Neural progenitor cell (in vitro differentiated cells): ENCODE measurements around the gene PRKD1. TPM values are rescaled to one million over a fixed set of nuclear protein-coding genes. Genes with fewer than 3 reads are reported as not detected.

Experiments used
- DNase-seq: peaks from one replicate; pipeline ENCODE4 v3.0.0-alpha.2; 2016; ENCODE audit warnings: low spot score
- H2AFZ ChIP-seq: fragments of 200-600 bp; sonication (generic); replicated peaks from 2 replicates; pipeline ENCODE4 v1.6.1; 2016; ENCODE audit warnings: antibody characterized with exemption
- H3F3A ChIP-seq: fragments of 200-600 bp; sonication (generic); 2 replicates; pipeline ENCODE4 v1.6.1; 2016; ENCODE audit warnings: antibody characterized with exemption, low read depth
- H3K27ac ChIP-seq: fragments of 200-600 bp; sonication (generic); 2 replicates; pipeline ENCODE4 v1.5.1; 2016; ENCODE audit warnings: mild to moderate bottlenecking
- H3K27me3 ChIP-seq: fragments of 200-600 bp; sonication (generic); 2 replicates; pipeline ENCODE4 v1.6.1; 2016; ENCODE audit warnings: mild to moderate bottlenecking, moderate library complexity
- H3K36me3 ChIP-seq: fragments of 200-600 bp; sonication (generic); 2 replicates; pipeline ENCODE4 v1.5.1; 2016
- H3K4me1 ChIP-seq: fragments of 200-600 bp; sonication (generic); 2 replicates; pipeline ENCODE4 v1.6.1; 2016; ENCODE audit warnings: mixed run types
- H3K4me2 ChIP-seq: fragments of 200-600 bp; sonication (generic); 2 replicates; pipeline ENCODE4 v1.6.1; 2016
- H3K4me3 ChIP-seq: fragments of 200-600 bp; sonication (generic); 2 replicates; pipeline ENCODE4 v1.5.1; 2016
- H3K79me2 ChIP-seq: fragments of 200-600 bp; sonication (generic); 2 replicates; pipeline ENCODE4 v1.6.1; 2016; ENCODE audit warnings: low read depth
- H3K9ac ChIP-seq: fragments of 200-600 bp; sonication (generic); 2 replicates; pipeline ENCODE4 v1.6.1; 2016
- H3K9me3 ChIP-seq: fragments of 200-600 bp; sonication (generic); 2 replicates; pipeline ENCODE4 v1.5.1; 2016; ENCODE audit warnings: low read depth
- H4K20me1 ChIP-seq: fragments of 200-600 bp; sonication (generic); 2 replicates; pipeline ENCODE4 v1.6.1; 2016; ENCODE audit warnings: low read depth
- H3K27ac Mint-ChIP-seq: 3 replicates; pipeline ENCODE4 v1.8.0; 2021; ENCODE audit warnings: mixed read lengths
- H3K27me3 Mint-ChIP-seq: 2 replicates; pipeline ENCODE4 v1.8.0; 2022; ENCODE audit warnings: low read depth, mild to moderate bottlenecking, inconsistent platforms, moderate library complexity, mixed read lengths; ENCODE audit not compliant: insufficient read depth
- H3K36me3 Mint-ChIP-seq: 3 replicates; pipeline ENCODE4 v1.8.0; 2021; ENCODE audit warnings: mixed read lengths
- H3K4me1 Mint-ChIP-seq: 3 replicates; pipeline ENCODE4 v1.8.0; 2021; ENCODE audit warnings: mixed read lengths
- H3K4me3 Mint-ChIP-seq: 3 replicates; pipeline ENCODE4 v1.8.0; 2021; ENCODE audit warnings: mild to moderate bottlenecking, moderate library complexity, mixed read lengths
- H3K9me3 Mint-ChIP-seq: 3 replicates; pipeline ENCODE4 v1.8.0; 2020; ENCODE audit warnings: mixed read lengths
- CTCF ChIP-seq: fragments of 200-600 bp; sonication (generic); IDR thresholded peaks from 2 replicates; pipeline ENCODE4 v1.5.1; 2017; ENCODE audit warnings: antibody characterized with exemption, mild to moderate bottlenecking
- EZH2 ChIP-seq: fragments of 200-600 bp; sonication (generic); IDR thresholded peaks from 2 replicates; pipeline ENCODE4 v1.6.1; 2017; ENCODE audit warnings: antibody characterized with exemption, mild to moderate bottlenecking, moderate library complexity
- EZH2phosphoT487 ChIP-seq: fragments of 200-600 bp; sonication (generic); IDR thresholded peaks from 2 replicates; pipeline ENCODE4 v1.6.1; 2017; ENCODE audit warnings: antibody characterized with exemption
- total RNA-seq: library from RNA; depleted of rRNA; stranded (reverse); fragments of >200 nt; gene quantifications from 2 replicates; pipeline ENCODE4 v1.2.3, GENCODE V29; 2015; ENCODE audit warnings: low replicate concordance

The PRKD1 gene
- total RNA-seq, 1 donor from 2014 or later, result 8.7 TPM

GRCh38 chr14:29798108-29798663 lies 129.5 kb downstream of the PRKD1 start:
- no peak overlapping the region for H3K9ac ChIP-seq
- H2AFZ ChIP-seq, result no peak overlapping the region
- H3K36me3 ChIP-seq, result no peaks in the 10 kb centered on the region
- no peak overlapping the region for H3K27ac Mint-ChIP-seq
- no peak for DNase-seq
- H3K27ac ChIP-seq, result no peak overlapping the region
- H3K79me2 ChIP-seq, result no peaks in the 10 kb centered on the region
- TF ChIP-seq EZH2, result no peak
- TF ChIP-seq CTCF, result no peak
- TF ChIP-seq EZH2phosphoT487, result no peak
- H3K4me3 ChIP-seq, result no peak overlapping the region
- no peaks in the 10 kb centered on the region for H3K27me3 ChIP-seq
- H3K27me3 Mint-ChIP-seq, result no peaks in the 10 kb centered on the region
- H3K4me1 Mint-ChIP-seq, result peaks cover 11% of the 10 kb centered on the region
- H3K4me1 ChIP-seq, result peaks cover 9% of the 10 kb centered on the region
- no peaks in the 10 kb centered on the region for H3K9me3 ChIP-seq
- H3F3A ChIP-seq, result no peaks in the 10 kb centered on the region
- H4K20me1 ChIP-seq, result no peaks in the 10 kb centered on the region
- H3K36me3 Mint-ChIP-seq, result no peaks in the 10 kb centered on the region
- H3K4me3 Mint-ChIP-seq, result no peak overlapping the region
- no peaks in the 10 kb centered on the region for H3K9me3 Mint-ChIP-seq
- H3K4me2 ChIP-seq, result no peak overlapping the region

- DNase-seq, result no peak
- Histone ChIP-seq H3K27ac (no peak overlapping the region), H3K79me2 (no peaks in the 10 kb centered on the region), H4K20me1 (no peaks in the 10 kb centered on the region), H3K27me3 (no peaks in the 10 kb centered on the region), H2AFZ (no peak overlapping the region), H3K4me2 (no peak overlapping the region), H3K4me3 (no peak overlapping the region), H3F3A (no peaks in the 10 kb centered on the region), H3K9me3 (no peaks in the 10 kb centered on the region), H3K36me3 (no peaks in the 10 kb centered on the region), H3K4me1 (peaks cover 9% of the 10 kb centered on the region), H3K9ac (no peak overlapping the region)
- no peaks in the 10 kb centered on the region for H3K9me3 Mint-ChIP-seq
- peaks cover 11% of the 10 kb centered on the region for H3K4me1 Mint-ChIP-seq
- H3K27me3 Mint-ChIP-seq, result no peaks in the 10 kb centered on the region
- TF ChIP-seq CTCF (no peak), EZH2phosphoT487 (no peak), EZH2 (no peak)
- no peaks in the 10 kb centered on the region for H3K36me3 Mint-ChIP-seq
- H3K27ac Mint-ChIP-seq, result no peak overlapping the region
- H3K4me3 Mint-ChIP-seq, result no peak overlapping the region
Observed at GRCh38 chr14:29796853-29797252, 130.8 kb downstream of the PRKD1 start.

GRCh38 chr14:29789475-29789874 lies 138.2 kb downstream of the PRKD1 start:
- H3K36me3 ChIP-seq, result no peaks in the 10 kb centered on the region
- TF ChIP-seq CTCF (no peak), EZH2phosphoT487 (no peak), EZH2 (no peak)

More at GRCh38 chr14:29789475-29789874, 138.2 kb downstream of the PRKD1 start:
- H2AFZ ChIP-seq, result no peak overlapping the region
- H3K4me2 ChIP-seq, result no peak overlapping the region
- no peak overlapping the region for H3K27ac ChIP-seq
- H3K9ac ChIP-seq, result no peak overlapping the region
- H3K4me3 Mint-ChIP-seq, result no peak overlapping the region
- peaks cover 11% of the 10 kb centered on the region for H3K4me1 ChIP-seq
- no peak overlapping the region for H3K4me3 ChIP-seq
- H3K9me3 ChIP-seq, result no peaks in the 10 kb centered on the region
- peaks cover 10% of the 10 kb centered on the region for H3K4me1 Mint-ChIP-seq
- no peak for DNase-seq
- no peaks in the 10 kb centered on the region for H3K36me3 Mint-ChIP-seq
- no peak overlapping the region for H3K27ac Mint-ChIP-seq
- H3K9me3 Mint-ChIP-seq, result peaks cover 4% of the 10 kb centered on the region
- no peaks in the 10 kb centered on the region for H3K27me3 Mint-ChIP-seq
- no peaks in the 10 kb centered on the region for H3K79me2 ChIP-seq
- H3F3A ChIP-seq, result peaks cover 7% of the 10 kb centered on the region
- no peaks in the 10 kb centered on the region for H4K20me1 ChIP-seq
- H3K27me3 ChIP-seq, result no peaks in the 10 kb centered on the region
